Endothelial cell of umbilical vein (primary cell): Measurements from ENCODE around the gene TSHZ3.

Experiments
- EZH2 ChIP-seq: IDR thresholded peaks from 2 replicates; pipeline ENCODE4 v1.6.1; 2012; ENCODE audit warnings: borderline replicate concordance, low read depth, mild to moderate bottlenecking, moderate library complexity, low read length, inconsistent platforms; ENCODE audit not compliant: severe bottlenecking
- FOS ChIP-seq: IDR thresholded peaks from 2 replicates; pipeline ENCODE4 v1.6.1; 2011; ENCODE audit warnings: mild to moderate bottlenecking, low read length, moderate library complexity, borderline replicate concordance; ENCODE audit not compliant: insufficient read depth
- GATA2 ChIP-seq: IDR thresholded peaks from 2 replicates; pipeline ENCODE4 v1.7.0; 2011; ENCODE audit warnings: low read depth, mild to moderate bottlenecking, moderate library complexity, mixed read lengths, low read length; ENCODE audit not compliant: insufficient read length, insufficient read depth
- JUN ChIP-seq: IDR thresholded peaks from 2 replicates; pipeline ENCODE4 v1.6.1; 2011; ENCODE audit warnings: borderline replicate concordance, low read depth; ENCODE audit not compliant: insufficient read length, insufficient read depth
- MYC ChIP-seq: IDR thresholded peaks from one replicate; pipeline ENCODE4 v1.6.1; 2011; ENCODE audit warnings: mild to moderate bottlenecking, low read depth, low read length
- POLR2A ChIP-seq: IDR thresholded peaks from 2 replicates; pipeline ENCODE4 v1.6.1; 2012; ENCODE audit warnings: low read depth, mild to moderate bottlenecking, control low read depth, low read length
- POLR2AphosphoS5 ChIP-seq: IDR thresholded peaks from 2 replicates; pipeline ENCODE4 v1.6.1; 2012; ENCODE audit warnings: low read depth, mild to moderate bottlenecking, control low read depth, low read length, moderate library complexity; ENCODE audit not compliant: insufficient read depth
- TF ChIP-seq, protein P1 (sequence below), 2 donors: IDR thresholded peaks; 1 replicate in 1 of 2; 2 replicates in 1 of 2; pipeline ENCODE4 v1.5.1; 2011; ENCODE audit warnings: low read length in 2 of 2, mild to moderate bottlenecking in 2 of 2, moderate library complexity in 2 of 2, control low read depth in 1 of 2, inconsistent platforms in 1 of 2, low read depth in 1 of 2; ENCODE audit not compliant: insufficient read depth in 1 of 2; ENCODE audit errors: extremely low read depth in 1 of 2
- TF ChIP-seq, protein P2 (sequence below): IDR thresholded peaks from 2 replicates; pipeline ENCODE4 v1.6.1; 2011; ENCODE audit not compliant: insufficient read depth, insufficient read length

GRCh38 chr19:31392464-31392863 lies 43.2 kb upstream of the TSHZ3 start:
- TF ChIP-seq EZH2 (no peak), JUN (no peak), MYC (no peak), POLR2AphosphoS5 (no peak), POLR2A (no peak), GATA2 (no peak), FOS (no peak)
- TF ChIP-seq, protein P1, sequence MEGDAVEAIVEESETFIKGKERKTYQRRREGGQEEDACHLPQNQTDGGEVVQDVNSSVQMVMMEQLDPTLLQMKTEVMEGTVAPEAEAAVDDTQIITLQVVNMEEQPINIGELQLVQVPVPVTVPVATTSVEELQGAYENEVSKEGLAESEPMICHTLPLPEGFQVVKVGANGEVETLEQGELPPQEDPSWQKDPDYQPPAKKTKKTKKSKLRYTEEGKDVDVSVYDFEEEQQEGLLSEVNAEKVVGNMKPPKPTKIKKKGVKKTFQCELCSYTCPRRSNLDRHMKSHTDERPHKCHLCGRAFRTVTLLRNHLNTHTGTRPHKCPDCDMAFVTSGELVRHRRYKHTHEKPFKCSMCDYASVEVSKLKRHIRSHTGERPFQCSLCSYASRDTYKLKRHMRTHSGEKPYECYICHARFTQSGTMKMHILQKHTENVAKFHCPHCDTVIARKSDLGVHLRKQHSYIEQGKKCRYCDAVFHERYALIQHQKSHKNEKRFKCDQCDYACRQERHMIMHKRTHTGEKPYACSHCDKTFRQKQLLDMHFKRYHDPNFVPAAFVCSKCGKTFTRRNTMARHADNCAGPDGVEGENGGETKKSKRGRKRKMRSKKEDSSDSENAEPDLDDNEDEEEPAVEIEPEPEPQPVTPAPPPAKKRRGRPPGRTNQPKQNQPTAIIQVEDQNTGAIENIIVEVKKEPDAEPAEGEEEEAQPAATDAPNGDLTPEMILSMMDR (IDR thresholded peaks at IDR 0.05; ENCODE audit: extremely low read depth in 1 of 2, insufficient read depth in 1 of 2, low read depth in 1 of 2, low read length in 2 of 2): no peak
- TF ChIP-seq, protein P2, sequence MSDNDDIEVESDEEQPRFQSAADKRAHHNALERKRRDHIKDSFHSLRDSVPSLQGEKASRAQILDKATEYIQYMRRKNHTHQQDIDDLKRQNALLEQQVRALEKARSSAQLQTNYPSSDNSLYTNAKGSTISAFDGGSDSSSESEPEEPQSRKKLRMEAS: no peak
